Ishikawa (cell line): ENCODE results near the gene INKA2.

Experiments used
- CEBPB ChIP-seq: IDR thresholded peaks from 2 replicates; pipeline ENCODE4 v1.6.1; 2012
- CREB1 ChIP-seq: IDR thresholded peaks from 2 replicates; pipeline ENCODE4 v1.6.1; 2012; ENCODE audit warnings: low read depth
- EGR1 ChIP-seq: IDR thresholded peaks from 2 replicates; pipeline ENCODE4 v1.6.1; 2012
- EP300 ChIP-seq: IDR thresholded peaks from 2 replicates; pipeline ENCODE4 v1.6.1; 2012; ENCODE audit warnings: borderline replicate concordance
- FOXM1 ChIP-seq: IDR thresholded peaks from 2 replicates; pipeline ENCODE4 v1.6.1; 2012; ENCODE audit warnings: low read depth, borderline replicate concordance
- NFIC ChIP-seq: IDR thresholded peaks from 2 replicates; pipeline ENCODE4 v1.6.1; 2012
- RAD21 ChIP-seq: IDR thresholded peaks from 2 replicates; pipeline ENCODE4 v1.6.1; 2012; ENCODE audit warnings: low read depth
- TAF1 ChIP-seq: IDR thresholded peaks from 2 replicates; pipeline ENCODE4 v1.6.1; 2012; ENCODE audit warnings: low read depth, mild to moderate bottlenecking
- TCF12 ChIP-seq: IDR thresholded peaks from 2 replicates; pipeline ENCODE4 v1.6.1; 2012; ENCODE audit warnings: low read depth
- TEAD4 ChIP-seq: IDR thresholded peaks from 2 replicates; pipeline ENCODE4 v1.6.1; 2012
- YY1 ChIP-seq: IDR thresholded peaks from 2 replicates; pipeline ENCODE4 v1.6.1; 2012; ENCODE audit warnings: low read depth
- ZBTB7A ChIP-seq: IDR thresholded peaks from 2 replicates; pipeline ENCODE4 v1.6.1; 2012; ENCODE audit warnings: low read depth
- TF ChIP-seq, protein P1 (sequence below): IDR thresholded peaks from 2 replicates; pipeline ENCODE4 v1.6.1; 2012; ENCODE audit warnings: low read depth, mild to moderate bottlenecking
- TF ChIP-seq, protein P2 (sequence below): IDR thresholded peaks from 2 replicates; pipeline ENCODE4 v1.6.1; 2012
- TF ChIP-seq, protein P3 (sequence below): IDR thresholded peaks from 2 replicates; pipeline ENCODE4 v1.6.1; 2012

Gene INKA2

DNA sequence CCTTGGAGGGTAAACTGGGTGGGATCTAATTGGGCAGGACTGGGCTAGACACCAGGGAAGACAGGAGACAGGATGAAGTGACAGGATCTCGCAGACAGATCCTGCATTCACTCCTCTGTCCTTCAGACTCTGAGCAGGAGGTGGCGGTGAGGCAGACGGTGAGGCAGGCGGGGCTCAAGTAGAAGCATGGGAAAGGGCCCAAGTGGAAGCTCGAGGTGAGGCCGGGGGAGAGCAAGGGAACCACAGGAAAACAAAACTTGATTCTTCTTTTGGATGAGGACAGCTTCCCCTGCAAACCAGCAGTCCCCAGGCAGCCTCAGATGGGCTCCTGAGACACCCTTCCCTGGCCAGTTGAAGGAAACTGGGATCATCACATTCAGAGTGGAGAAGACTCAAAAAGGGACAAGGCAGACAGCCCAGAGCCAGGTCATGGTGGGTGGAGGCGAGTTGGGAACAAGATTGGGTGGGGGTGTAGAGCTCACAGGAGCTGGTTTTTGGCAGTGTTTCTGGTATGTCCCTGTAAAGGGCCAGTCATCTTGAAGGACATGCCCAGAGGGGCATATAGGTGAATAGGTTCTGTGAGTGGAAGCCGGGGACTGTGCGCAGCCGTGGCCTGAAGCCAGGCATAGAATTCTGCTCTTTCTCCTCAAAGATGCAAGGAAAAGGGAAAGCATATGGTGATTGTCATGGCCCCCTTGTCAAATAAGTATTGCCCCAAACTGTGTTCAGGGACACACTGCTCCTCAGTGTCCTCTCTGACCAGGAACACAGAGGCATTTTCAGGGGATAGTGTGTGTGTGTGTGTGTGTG lies 18.0 kb downstream of the INKA2 start:
- TF ChIP-seq TCF12: no peak
- no peak for TF ChIP-seq TAF1
- no peak for TF ChIP-seq NFIC
- TF ChIP-seq, protein P1, sequence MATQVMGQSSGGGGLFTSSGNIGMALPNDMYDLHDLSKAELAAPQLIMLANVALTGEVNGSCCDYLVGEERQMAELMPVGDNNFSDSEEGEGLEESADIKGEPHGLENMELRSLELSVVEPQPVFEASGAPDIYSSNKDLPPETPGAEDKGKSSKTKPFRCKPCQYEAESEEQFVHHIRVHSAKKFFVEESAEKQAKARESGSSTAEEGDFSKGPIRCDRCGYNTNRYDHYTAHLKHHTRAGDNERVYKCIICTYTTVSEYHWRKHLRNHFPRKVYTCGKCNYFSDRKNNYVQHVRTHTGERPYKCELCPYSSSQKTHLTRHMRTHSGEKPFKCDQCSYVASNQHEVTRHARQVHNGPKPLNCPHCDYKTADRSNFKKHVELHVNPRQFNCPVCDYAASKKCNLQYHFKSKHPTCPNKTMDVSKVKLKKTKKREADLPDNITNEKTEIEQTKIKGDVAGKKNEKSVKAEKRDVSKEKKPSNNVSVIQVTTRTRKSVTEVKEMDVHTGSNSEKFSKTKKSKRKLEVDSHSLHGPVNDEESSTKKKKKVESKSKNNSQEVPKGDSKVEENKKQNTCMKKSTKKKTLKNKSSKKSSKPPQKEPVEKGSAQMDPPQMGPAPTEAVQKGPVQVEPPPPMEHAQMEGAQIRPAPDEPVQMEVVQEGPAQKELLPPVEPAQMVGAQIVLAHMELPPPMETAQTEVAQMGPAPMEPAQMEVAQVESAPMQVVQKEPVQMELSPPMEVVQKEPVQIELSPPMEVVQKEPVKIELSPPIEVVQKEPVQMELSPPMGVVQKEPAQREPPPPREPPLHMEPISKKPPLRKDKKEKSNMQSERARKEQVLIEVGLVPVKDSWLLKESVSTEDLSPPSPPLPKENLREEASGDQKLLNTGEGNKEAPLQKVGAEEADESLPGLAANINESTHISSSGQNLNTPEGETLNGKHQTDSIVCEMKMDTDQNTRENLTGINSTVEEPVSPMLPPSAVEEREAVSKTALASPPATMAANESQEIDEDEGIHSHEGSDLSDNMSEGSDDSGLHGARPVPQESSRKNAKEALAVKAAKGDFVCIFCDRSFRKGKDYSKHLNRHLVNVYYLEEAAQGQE: no peak
- TF ChIP-seq FOXM1: no peak
- TF ChIP-seq, protein P2, sequence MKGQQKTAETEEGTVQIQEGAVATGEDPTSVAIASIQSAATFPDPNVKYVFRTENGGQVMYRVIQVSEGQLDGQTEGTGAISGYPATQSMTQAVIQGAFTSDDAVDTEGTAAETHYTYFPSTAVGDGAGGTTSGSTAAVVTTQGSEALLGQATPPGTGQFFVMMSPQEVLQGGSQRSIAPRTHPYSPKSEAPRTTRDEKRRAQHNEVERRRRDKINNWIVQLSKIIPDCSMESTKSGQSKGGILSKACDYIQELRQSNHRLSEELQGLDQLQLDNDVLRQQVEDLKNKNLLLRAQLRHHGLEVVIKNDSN: no peak
- TF ChIP-seq ZBTB7A: no peak
- TF ChIP-seq, protein P3, sequence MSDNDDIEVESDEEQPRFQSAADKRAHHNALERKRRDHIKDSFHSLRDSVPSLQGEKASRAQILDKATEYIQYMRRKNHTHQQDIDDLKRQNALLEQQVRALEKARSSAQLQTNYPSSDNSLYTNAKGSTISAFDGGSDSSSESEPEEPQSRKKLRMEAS: no peak
- TF ChIP-seq CREB1: no peak
- TF ChIP-seq YY1: no peak
- no peak for TF ChIP-seq EGR1
- no peak for TF ChIP-seq CEBPB
- TF ChIP-seq RAD21: no peak
- TF ChIP-seq TEAD4: no peak
- TF ChIP-seq EP300: no peak

DNA sequence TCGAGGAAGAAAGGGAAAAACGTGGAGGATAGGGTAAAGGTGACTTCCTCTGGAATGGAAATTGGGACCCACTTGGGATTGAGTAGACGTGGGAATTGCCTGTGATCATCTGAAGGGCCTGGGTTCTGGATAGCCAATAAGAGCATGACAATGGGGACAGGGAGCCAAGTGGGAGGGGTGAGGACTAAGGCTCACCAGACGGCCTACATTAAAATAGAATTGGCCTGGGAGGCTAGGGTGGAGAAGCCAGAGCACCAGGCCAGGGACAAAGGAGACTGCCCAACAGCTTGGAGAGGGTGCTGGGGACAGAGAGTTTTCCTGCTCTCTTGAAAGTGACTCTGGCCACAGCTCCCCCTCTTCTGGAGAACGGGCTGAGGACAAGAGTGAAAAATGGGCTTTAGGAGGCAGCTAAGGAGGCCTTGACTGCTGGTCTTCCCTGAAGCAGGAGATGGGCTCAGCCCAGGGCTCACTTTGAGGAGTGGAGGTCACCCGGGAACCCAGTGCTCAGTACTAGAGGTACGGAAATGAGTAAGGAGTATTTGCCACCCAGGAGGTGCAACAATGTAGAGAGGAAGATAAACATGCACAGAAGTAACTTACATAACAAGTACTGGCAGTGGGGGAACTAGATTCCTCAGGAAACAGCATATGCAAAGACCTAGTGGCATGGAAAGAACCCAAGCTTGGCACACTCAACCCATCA lies 18.8 kb downstream of the INKA2 start:
- TF ChIP-seq CREB1: no peak
- TF ChIP-seq TCF12: no peak
- no peak for TF ChIP-seq TEAD4
- TF ChIP-seq FOXM1: no peak
- TF ChIP-seq, protein P2: no peak

DNA sequence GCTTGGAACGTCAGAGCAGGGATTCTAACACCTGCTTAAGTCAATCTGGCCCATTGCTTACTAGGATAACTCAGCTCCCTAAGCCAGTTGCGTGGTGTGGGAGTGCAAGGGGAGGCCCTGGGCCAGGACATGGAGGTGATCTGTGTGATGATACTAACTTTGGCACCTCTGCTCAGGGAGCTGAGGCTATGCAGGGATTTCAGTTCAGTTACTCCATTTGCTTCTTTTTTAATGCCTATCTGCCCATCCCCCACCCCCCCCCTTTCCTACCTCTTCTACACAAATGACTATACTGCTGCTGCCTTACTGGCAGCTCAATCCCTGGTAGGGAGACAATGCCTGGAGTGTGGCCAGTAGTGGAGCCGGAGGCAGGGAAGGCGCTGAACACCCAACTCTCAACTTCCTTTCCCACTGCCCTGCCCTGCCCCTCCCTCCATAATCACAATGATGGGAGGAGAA lies 19.5 kb downstream of the INKA2 start:
- no peak for TF ChIP-seq FOXM1

DNA sequence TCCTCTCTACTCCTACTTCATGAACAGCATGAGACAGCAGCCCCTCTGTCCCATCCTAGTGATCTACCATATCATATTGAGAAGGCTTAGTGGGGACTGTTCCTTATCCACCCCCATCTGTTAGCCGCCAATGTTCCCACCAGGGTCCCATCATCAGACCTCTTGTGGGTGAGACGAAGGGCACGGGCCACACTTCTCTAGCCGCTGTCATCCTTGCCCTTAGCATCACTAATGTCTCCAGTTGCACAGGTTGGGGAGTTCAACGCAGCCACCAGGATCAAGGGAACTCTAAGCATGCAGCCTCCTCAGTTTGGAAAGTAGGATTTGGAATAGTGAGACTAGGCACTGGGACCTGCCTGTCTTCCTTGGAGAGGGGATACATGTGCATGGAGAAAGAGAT lies 20.1 kb downstream of the INKA2 start:
- no peak for TF ChIP-seq RAD21
- no peak for TF ChIP-seq NFIC
- no peak for TF ChIP-seq EGR1
- TF ChIP-seq TCF12: no peak
- no peak for TF ChIP-seq ZBTB7A
- TF ChIP-seq YY1: no peak
- TF ChIP-seq TAF1: no peak
- TF ChIP-seq, protein P3: no peak
- no peak for TF ChIP-seq FOXM1
- no peak for TF ChIP-seq EP300

DNA sequence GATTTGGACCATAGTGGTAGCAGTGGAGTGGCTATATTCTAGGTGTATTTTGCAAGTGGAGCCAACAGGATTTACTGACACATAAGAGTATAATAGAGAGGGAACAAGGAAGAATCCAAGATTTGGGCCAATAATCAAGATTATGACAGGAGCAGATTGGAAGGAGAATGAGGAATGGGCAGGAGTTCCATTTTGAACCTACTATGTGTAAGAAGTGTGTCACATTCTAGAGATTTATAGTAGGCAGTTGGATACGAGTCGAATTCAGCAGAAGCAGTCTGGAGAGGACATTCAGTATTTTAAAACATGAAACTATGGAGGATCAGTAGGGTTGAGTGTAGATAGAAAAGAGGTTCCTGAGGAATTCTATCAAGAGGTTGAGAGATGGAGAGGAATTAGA lies 21.7 kb downstream of the INKA2 start:
- TF ChIP-seq RAD21 (no peak), FOXM1 (no peak), CREB1 (no peak), TCF12 (no peak), EP300 (no peak), EGR1 (no peak), YY1 (no peak), CEBPB (no peak), TEAD4 (no peak), ZBTB7A (no peak)
- TF ChIP-seq, protein P2: no peak
- TF ChIP-seq, protein P1: no peak
- TF ChIP-seq, protein P3: no peak
